HG03135 (cell line): ENCODE measurements around the gene DPH1.

Experiments
- ATAC-seq: cut with Tn5 transposase; IDR thresholded peaks from one replicate; pipeline ENCODE4 v1.9.1; 2021; ENCODE audit warnings: mild to moderate bottlenecking, moderate library complexity; ENCODE audit not compliant: unreplicated experiment

Gene DPH1

DNA sequence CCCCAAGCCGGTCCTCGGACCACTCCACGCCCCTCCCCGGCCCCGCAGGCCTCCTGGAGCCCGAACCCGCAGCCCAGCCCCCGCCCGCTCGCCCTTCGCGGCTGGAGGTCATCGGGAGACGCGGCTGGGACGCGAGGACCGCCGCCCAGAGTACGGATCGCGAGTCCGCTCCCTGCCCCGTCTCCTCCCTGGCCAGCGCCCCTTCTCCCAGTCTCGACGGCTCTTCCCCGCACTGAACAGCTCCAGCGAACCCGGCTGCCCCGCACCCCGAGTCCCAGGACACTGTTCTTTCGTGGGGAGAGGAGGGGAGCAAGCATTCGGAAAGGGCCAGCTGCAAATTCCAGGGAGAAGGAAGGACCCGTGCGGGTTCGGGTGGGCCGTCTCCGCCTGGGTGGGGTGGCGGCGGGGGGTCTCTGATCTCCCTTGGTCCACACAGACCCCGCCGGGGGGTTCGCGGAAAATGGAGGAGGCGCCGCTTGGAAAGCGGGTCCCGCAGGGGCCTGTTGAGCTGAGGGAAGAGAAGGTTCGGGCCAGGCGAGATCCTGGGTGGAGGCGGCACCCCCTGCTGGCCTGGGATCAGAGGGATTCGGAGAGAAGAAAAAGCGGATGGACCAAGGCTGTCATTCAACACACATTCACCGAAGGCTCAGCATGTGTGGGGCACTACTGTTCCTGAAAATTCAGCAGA, 4.2 kb upstream of the DPH1 start:
- ATAC-seq, result no peak

DNA sequence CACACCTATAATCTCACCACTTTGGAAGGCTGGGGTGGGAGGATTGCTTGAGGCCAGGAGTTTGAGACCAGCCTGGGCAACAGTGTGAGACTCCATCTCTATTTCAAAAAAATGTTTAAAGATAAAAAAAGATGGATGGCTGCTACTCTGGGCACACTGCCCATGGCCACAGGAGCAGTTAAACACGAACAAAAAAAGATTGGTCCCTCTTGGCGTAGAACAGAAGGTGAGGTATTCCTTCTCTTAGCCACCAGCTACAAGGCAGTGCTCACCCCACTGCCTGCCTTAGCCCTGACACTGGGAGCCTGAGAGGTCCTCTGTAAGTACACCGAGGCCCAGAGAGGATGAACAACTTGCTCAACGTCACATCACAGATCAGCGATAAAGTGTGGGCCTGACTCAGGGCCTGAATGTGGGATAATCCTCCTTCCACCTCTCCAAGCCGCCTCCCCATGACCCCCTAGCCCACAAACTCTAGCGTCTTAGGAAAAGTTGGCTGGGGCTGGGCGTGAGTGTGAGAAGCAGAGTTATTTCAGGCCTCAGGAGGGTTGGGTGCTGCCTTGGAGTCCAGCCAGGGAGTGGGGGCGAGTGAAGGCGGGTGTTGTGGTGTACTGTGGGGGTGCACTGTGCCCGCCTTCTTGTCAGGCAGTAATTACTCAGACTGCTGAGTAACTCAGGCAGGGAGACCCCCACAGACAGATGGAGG, 2.3 kb upstream of the DPH1 start:
- ATAC-seq, result no peak

DNA sequence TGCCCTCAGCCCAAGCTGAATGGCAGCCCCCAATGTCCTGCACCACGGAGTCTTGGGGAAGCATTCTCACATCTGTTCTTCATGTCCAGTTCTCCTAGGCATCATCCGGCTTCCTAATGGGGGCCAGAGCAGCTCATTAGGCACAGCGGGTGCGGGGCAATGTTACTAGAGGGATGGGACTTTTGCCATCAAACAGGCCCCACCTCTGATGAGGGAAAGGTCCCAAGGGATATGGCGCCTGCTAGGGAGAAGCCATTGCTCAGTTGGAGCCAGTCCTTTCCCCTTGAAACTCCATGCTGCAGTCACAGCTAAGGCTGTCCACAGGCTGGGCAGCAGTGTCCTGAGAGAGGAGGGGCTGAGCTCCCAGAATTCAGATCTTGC, 1.7 kb upstream of the DPH1 start:
- ATAC-seq, result no peak

DNA sequence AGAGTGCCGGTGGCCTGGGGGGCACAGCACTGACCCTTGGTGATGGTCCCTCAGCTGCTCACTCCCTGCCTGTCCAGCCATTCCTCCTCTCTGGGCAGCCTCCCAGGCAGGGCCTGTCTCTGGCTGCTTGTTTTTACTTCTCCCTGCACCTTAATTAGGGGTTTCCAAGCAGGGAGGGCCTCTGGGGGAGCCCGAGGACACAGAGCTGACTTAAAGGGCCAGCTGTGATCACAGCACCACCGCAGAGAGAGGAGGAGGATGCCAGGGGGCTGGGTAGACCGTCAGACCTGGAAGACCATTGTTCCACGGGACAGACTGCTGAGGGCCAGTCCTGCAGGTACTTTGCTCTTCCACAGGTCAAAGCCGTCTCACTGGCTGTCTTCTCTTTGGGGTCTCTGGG, 1.2 kb upstream of the DPH1 start:
- no peak for ATAC-seq

DNA sequence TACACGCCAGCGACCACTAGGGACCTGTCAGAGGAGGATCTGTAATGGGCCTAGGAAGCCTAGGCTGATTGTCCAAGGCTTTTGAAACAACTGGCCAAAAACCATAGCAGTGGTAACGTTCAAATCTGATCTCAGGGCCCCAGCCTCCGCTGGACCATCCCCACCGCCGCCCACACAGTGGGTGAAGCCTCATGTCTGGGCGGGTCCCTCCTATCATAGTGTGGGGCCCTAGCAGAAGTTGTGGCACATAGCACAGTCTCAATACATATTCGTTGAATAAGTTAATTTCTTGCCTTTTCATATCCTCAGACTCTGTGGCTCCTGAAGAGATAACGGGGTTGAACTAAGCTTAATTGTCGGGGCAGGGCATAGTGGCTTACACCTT, 818 bp downstream of the DPH1 start:
- no peak for ATAC-seq

DNA sequence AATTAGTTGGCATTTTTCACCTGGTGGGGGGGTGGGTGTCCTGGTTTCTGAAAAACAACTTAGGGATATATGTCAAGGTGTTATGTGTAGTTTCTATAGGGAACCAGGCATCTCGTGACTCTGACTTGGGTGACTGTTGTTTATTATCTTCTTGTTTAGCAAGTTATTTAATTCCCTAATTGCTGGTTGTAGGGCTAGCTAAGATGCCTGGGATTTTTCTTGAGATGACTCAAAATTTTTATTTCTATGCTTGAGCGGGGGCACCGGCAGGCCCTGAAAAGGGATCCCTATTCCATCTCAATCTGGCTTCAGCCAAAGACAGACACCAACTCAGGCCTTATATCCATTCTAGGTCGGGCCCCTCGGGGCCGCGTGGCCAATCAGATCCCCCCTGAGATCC, 3.2 kb downstream of the DPH1 start:
- ATAC-seq, result no peak

DNA sequence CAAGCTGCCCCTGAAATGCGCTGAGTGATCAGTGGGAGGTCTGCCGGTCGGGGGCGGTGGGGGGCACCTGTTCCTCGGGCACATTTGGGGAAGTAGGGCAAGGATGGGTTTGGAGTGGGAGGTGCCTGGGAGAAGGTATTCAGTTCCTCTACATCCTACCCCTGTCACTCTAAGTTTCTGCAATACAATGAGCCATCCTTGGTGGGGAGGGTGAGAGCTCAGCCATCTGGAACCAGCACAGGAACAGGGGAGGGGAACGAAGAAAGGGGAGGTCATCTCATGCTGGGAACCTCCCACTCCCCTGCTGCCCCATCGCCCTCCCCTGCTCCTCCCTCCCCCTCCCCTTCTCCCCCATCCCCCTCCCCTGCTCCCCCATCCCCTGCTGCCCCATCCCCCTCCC, 4.2 kb downstream of the DPH1 start:
- ATAC-seq, result no peak

DNA sequence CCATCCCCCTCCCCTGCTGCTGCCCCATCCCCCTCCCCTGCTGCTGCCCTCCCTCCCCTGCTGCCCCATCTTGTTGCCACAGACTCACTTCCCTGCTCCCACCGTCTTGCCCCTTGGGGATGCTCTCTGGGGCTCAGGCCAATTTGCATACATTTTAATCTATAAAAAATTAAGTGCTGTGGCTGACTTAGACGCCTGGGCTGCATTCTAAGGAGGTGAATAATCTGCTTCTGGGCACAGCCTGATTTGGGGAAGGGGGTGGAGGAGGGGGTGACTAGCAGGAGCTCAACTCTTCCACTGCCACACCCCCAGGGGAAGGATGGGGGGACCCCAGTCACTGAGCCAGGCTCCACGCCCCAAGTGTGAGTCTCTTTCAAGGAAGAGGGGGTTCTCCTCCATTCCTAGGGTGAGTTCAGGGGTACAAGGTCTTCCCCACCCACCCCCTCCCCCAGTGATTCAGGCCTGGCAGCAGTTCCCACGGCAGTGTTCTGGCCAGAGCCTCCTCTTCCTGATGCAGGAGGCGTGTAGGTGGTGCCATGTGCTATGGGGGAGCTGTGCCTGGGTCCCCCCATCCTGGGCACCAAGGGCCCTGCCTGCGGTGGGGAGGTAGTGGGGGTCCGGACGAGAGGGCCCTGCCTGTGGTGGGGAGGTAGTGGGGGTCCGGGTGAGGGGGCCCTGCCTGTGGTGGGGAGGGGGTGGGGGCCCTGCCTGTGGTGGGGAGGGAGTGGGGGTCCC, 5.0 kb downstream of the DPH1 start:
- no peak for ATAC-seq

DNA sequence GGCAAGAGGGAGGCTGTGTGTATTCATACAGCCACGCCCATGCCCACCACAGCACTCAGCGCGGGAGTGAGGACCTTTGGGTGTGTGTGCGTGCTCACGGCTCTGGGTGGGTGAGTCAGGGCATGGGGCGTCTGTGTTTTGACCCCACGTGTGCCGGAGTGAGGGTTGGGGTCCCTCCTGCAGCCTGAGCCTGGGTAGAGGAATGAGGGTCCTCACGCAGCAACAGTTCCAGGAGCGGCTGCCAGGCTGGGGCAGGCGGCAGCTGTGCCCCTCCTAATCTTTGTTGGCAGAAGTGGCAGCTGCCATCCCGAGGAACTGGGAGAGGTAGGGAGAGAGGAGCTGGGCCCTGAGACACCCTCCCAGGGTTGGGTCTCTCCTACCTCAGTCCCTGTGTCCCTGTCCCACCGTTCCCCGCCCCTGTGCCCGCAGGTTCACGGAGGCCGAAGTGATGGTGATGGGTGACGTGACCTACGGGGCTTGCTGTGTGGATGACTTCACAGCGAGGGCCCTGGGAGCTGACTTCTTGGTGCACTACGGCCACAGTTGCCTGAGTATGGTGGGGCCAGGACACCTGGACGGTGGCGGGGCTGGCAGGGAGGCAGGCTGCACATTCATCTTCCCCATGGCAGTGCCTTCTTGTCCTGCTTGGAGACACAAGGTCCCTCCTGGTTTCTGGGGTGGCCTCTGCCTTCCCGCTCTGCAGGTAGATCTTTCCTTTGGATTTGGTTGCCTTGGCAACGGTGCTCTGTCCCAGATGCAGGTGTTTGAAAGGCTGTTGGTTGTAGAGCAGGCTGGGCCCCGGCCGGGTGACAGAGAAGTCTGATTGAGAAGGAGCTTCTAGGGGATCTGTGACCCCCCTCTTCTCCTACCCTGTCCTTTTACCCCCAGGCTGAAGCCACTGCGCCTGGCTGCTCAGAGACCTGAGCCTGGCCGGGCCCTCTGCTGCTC, 5.9 kb downstream of the DPH1 start:
- ATAC-seq, result no peak

DNA sequence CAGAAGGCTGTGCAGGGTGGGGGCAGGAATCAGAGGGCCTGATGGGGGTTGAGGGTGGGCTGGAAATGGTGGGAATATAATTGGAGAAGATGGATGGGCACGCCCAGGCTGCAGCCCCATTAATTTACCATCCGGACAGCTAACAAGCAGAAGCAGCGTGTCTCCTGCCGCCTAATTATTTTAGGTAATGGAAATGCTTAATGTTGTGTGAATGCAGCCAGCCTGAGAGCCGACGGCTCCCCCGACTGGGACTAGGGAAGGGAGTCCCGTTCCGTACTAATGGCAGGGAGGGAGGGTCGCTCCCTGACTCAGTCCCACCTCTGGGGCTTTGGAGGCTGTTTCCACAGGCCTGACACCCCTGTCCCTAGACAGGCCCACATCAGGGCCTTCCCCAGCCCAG, 7.2 kb downstream of the DPH1 start:
- ATAC-seq, result no peak

DNA sequence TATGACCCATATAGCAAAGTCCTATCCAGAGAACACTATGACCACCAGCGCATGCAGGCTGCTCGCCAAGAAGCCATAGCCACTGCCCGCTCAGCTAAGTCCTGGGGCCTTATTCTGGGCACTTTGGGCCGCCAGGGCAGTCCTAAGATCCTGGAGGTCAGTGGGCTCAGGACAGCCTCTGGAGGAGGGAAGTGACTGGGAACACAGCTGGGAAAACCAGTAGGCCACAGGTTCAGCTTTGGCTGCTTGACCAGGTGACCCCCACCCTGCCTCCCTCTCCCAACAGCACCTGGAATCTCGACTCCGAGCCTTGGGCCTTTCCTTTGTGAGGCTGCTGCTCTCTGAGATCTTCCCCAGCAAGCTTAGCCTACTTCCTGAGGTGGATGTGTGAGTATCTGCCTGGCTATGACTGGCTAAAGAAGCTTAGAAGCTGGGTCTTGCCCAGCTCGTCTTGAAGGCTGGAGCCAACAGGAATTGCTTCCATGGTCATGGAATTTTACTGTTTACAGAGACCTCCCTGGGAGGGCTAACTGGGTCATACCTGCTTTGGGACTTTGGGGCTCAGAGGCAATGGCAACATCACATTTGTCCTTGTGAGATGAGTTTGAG, 10.4 kb downstream of the DPH1 start:
- no peak for ATAC-seq

DNA sequence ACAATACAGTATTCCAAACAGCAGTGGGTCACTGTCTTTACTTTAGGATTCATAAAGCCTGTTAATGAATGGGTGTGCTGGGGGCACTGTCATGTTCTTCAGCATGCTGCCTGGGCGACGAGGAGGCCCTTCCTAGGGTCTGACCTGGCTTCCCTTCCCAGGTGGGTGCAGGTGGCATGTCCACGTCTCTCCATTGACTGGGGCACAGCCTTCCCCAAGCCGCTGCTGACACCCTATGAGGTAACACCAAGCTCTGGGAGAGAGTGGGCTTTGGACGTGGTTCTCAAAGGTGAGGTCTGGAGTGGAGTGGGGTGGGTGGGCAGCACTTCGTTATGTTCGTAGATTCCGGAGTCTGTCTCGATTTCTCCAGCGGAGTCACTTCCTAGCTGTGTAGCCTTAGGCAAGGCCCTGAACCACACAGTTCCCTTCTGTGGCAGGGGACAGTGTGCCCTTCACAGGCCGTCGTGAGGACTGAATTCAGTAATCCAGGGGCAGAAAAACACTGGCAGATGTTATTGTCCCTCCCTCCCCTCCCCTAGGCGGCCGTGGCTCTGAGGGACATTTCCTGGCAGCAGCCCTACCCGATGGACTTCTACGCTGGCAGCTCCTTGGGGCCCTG, 11.1 kb downstream of the DPH1 start:
- ATAC-seq, result no peak

DNA sequence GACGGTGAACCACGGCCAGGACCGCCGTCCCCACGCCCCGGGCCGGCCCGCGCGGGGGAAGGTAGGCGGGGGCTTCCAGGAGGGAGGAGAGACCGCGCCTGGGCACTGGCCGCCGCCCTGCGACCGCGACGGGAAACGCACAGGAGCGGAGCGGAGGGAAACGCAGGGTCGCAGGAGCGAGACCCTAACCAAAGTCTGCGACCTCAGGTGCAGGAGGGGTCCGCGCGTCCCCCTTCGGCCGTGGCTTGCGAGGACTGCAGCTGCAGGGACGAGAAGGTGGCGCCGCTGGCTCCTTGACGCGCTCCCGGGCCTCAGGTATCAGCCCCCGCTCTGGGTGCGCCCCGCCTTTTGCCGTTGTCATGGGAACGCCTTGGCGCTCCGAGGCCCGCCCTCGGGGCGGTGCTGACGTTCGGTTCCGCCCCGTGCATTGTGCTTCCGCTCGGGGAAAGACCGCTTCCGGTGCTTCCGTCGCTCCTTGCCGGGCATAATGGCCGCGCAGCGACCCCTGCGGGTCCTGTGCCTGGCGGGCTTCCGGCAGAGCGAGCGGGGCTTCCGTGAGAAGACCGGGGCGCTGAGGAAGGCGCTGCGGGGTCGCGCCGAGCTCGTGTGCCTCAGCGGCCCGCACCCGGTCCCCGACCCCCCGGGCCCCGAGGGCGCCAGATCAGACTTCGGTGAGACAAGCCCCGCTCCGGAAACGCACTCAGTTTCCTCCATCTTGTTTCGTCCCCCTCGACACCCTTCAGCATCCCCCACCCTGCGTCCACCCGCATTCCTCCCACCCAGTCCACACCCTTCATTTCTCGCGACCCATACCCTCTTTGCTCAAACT, 11.8 kb downstream of the DPH1 start, which contains the start of gene OVCA2:
TSS of gene OVCA2 (plus strand) at position 462 of the 829 bp plus-strand sequence. CDS start at position 488, 26 bp downstream.
- peak; percentile 86 for ATAC-seq

DNA sequence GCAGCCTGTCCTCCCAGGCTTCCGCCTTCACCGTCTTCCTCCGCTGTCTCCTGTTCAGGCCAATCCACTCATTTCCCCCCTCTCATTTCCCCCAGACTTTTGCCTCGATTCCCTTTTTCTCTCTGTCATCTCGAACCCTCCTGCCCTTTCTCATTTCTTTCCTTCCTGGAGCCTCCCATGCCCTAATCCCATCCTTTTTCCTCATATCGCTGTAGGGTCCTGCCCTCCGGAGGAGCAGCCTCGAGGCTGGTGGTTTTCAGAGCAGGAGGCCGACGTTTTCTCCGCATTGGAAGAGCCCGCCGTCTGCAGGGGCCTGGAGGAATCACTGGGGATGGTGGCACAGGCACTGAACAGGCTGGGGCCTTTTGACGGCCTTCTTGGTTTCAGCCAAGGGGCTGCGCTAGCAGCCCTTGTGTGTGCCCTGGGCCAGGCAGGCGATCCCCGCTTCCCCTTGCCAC, 12.5 kb downstream of the DPH1 start:
- ATAC-seq, result no peak

DNA sequence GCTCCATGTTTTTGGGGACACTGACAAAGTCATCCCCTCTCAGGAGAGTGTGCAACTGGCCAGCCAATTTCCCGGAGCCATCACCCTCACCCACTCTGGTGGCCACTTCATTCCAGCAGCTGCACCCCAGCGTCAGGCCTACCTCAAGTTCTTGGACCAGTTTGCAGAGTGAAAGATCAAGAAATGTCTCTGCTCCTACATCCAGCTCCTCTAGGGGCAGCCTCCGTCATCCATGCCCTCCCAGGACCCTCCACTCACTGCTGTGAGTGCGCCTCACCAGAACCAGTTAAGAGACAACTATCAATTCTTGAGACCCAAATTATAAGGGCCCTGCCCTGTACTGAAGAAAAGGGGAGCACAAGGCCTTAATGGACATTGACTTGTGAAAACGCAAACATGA, 13.0 kb downstream of the DPH1 start:
- ATAC-seq, result no peak

DNA sequence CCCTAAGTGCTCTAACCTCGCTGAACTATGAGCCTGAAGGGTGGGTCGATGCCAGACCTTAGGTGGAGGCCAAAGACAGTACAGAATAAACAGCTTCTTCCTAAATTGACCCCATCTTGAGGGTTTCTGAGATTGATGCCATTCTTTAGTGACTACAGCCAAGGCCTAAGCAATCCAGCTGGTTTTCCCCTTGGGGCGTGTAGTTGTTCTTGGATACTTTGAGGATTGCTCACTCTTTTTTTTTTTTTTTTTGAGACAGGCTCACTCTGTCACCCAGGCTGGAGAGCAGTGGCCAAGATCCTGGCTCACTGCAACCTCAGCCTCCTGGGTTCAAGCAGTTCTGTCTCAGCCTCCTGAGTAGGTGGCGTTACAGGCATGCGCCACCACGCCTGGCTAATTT, 13.8 kb downstream of the DPH1 start:
- no peak for ATAC-seq

DNA sequence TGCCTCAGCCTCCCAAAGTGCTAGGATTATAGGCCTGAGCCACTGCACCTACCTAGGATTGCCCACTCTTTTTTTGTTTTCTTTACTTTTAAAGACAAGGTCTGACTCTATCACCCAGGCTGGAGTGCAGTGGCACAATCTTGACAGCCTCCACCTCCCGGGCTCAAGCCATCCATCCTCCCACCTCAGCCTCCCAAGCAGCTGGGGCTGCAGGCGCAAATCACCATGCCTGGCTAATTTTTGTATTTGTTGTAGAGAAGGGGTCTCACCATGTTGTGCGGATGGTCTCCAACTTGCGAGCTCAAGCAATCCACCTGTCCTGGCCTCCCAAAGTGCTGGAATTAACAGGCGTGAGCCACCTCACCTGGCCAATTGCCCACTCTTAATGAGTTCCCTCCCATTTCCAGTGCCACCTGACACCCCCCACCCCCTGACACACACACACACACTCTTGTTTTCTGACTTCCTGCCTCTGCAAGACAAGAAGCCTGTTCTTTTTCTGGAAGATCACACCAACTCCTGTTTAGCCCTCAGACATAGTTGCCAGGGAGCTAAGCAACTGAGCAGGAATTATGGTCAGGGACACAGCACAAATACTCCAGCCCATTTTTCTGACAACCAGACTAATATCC, 14.4 kb downstream of the DPH1 start:
- no peak for ATAC-seq

DNA sequence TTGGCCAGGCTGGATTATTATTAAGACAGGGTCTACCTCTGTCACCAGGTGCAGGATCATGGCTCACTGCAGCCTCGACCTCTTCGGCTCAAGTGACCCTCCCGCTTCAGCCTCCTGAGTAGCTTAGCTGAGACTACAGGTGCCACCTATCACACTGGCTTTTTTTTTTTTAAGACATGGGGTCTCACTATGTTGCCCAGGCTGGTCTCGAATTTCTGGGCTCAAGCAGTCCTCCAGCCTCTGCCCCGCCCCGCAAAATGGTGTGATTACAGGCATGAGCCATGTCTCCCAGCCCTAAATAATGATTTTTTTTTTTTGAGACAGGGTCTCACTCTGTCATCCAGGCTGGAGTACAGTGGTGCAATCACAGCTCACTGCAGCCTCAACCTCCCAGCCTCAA, 17.6 kb downstream of the DPH1 start:
- no peak for ATAC-seq

DNA sequence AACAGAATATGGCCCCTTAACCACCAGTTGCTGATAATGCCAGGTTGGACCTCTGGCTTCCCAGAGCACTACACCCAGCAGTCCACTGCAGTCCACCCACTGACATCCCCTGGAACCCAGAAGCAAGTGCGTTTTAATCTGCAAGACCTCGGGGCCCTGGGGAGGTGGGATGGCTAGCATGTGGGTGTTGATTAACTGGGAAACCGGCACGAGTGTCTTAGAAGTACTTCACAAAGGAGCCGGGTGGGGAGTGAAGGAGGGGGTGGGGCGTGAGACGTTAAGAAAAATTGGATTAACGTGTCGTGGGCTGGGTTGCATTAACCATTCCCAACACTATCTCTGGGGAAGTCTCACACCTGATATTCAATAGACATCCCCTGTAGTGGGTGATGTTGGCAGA, 18.9 kb downstream of the DPH1 start:
- ATAC-seq, result no peak
